GM19023 (cell line): ENCODE results near the gene AR.

Experiments used
- ATAC-seq: cut with Tn5 transposase; IDR thresholded peaks from one replicate; pipeline ENCODE4 v1.9.1; 2021; ENCODE audit warnings: mild to moderate bottlenecking, moderate library complexity; ENCODE audit not compliant: unreplicated experiment

The AR gene

GRCh38 chrX:67543818-67544217 is at the start of gene AR:
Gene AR, plus strand, starts transcription at chrX:67544021. Its CDS starts 1,126 bp downstream, at chrX:67545147.
- no peak for ATAC-seq

GRCh38 chrX:67500617-67501016 is 43.2 kb upstream of the AR start:
- ATAC-seq = no peak

GRCh38 chrX:67503004-67503403 is 40.8 kb upstream of the AR start:
- no peak for ATAC-seq

GRCh38 chrX:67503453-67503852 is 40.4 kb upstream of the AR start:
- ATAC-seq = no peak

GRCh38 chrX:67520671-67521070 is 23.1 kb upstream of the AR start:
- no peak for ATAC-seq

GRCh38 chrX:67523002-67523681 is 20.7 kb upstream of the AR start:
- no peak for ATAC-seq

GRCh38 chrX:67523932-67524331 is 19.9 kb upstream of the AR start:
- ATAC-seq = no peak

GRCh38 chrX:67524428-67524827 is 19.4 kb upstream of the AR start:
- ATAC-seq = no peak

GRCh38 chrX:67524950-67525691 is 18.7 kb upstream of the AR start:
- no peak for ATAC-seq

- ATAC-seq = no peak
Measured at GRCh38 chrX:67536564-67536963, 7.3 kb upstream of the AR start.

- ATAC-seq = no peak
Measured at GRCh38 chrX:67538383-67538782, 5.4 kb upstream of the AR start.

- ATAC-seq = no peak
Measured at GRCh38 chrX:67544281-67545035, 637 bp downstream of the AR start.

- no peak for ATAC-seq
Measured at GRCh38 chrX:67545036-67545821, 1.4 kb downstream of the AR start.

- no peak for ATAC-seq
Measured at GRCh38 chrX:67545893-67546495, 2.2 kb downstream of the AR start.

GRCh38 chrX:67546496-67547423 is 2.9 kb downstream of the AR start:
- ATAC-seq = no peak

GRCh38 chrX:67555578-67556203 is 11.9 kb downstream of the AR start:
- peak; percentile 69 for ATAC-seq

GRCh38 chrX:67558267-67558666 is 14.4 kb downstream of the AR start:
- no peak for ATAC-seq

- no peak for ATAC-seq
Measured at GRCh38 chrX:67563469-67564448, 19.9 kb downstream of the AR start.
